CD4-positive, alpha-beta T cell treated with Interleukin-4 for 1 hour (primary cell): Measurements from ENCODE around the gene PTH2.
A peak's percentile ranks its signal among the peaks of the same experiment; 100 is the strongest.

ENCODE experiments used
- DNase-seq, 2 donors: peaks; one replicate each; pipeline ENCODE4 v3.0.0-alpha.2; 2020 to 2022

The PTH2 gene

DNA sequence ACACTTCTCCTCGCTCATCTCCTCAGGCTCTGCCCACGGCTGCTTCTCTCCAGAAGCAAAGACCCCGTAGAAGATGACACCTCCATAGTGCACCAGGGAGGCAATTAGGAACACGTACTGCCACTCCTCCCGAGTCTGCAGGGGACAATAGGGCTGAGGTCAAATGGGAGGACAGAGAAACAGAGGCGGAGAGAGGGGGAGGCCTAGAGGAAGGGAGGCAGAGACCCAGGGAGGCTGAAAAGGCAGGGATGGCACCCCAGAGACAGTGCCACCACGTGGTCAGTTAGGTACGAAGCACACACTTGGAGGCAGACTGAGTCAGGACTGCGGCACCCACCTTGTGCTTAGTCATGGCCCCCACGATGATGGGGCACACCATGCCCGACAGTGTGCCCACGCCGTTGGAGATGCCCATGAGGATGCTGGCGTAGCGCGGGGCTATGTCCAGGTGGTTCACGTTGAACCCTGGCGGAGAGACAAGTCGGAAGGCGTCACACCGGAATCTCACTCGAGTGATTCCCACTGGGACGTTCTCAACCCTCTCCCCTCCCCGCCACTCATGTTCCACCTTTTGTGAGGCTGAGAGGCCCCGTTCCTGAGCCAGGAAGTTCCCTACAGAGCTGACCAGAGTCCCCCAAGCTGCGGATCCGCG lies 7.6 kb upstream of the PTH2 start:
- peak in 1 of 2 donors; percentile 24 for DNase-seq

DNA sequence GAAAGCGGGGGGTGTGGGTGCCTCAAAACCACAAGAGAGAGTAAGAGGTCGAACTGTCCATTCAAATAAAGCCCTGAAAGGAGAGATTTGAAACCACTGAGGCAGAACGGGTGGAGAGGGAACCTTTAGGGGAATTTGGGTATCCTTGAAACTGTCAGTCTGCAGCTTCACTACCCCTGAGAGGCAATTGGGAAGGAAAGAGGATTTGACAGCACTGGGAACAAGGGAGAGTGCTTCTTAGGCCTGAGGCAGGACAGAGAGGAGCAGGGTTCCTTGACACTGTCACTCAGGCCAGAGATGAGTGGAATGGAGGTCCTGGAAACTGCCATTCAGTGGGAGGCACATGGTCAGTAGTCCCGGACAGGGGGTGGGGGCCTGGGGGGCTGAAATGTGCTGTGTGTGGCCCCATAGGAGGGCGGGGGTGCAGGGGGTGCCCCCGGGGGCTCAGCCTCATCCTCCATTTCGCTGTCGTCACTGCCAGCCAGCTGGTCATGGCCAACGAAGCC lies 7.0 kb upstream of the PTH2 start:
- no peak for DNase-seq

- DNase-seq, result no peak
Measured at GRCh38 chr19:49428547-49429451, 5.6 kb upstream of the PTH2 start.

DNA sequence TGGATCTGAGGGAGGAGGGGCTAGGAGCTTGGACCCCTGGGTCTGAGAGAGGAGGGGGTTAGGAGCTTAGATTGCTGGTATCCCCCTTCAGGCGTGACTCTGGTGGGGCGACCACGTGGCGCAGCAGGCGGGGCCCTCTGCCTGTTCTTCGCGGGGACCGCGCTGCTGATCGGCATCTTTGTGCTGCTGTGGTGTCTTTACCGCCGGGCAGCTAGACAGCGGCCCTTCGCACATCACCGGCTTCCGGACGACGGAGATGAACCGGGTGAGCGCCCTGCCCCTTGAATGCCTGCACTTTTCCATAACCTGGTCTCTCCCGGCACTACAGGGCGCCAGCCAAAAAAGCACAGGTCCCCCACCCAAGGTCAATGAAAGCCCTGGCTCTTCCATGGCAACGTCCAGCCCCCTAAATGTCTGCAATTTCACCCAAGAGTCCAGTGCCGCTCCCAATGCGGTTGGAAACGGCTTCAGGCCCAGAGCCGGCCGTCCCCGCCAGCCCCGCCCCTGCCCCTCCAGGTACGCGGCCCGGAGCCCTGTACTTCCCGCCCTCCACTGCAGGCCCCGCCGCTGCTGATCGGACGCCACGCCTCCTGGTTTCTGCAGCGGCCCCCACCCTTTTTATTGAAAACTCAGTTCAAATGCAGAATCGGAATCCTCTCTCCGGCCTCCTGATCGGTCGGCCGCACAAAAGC lies 4.8 kb upstream of the PTH2 start:
- no peak for DNase-seq

- no peak for DNase-seq
Measured at GRCh38 chr19:49427339-49427738, 4.1 kb upstream of the PTH2 start.

DNA sequence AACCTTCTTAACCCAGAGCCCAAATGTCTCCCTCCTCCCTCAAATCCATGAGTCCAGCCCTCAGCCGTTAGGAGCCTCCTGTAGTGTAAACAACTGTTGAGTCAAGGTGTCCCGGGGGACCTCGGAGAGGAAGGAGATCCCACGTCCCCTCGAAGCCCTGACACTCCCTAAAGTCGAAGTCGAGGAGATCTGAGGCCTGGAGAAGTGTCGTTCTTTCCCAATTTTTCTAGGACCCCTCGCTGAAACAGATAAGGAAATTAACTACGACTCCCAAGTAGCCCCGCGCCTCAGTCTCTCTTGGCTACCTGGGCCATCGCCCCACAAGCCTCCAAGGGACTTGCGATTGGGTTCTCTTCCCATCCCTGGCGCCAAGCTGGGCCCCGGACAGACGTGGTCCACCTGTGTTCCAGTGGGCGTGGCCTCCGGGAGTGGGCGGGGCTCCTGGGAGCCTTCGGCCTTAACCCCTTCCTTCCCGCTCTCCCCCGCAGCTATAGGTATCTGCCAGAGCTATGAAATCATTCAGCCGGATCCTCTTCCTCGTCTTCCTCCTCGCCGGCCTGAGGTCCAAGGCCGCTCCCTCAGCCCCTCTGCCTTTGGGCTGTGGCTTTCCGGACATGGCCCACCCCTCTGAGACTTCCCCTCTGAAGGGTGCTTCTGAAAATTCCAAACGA lies 2.8 kb upstream of the PTH2 start:
- no peak for DNase-seq

- DNase-seq, result no peak
Measured at GRCh38 chr19:49425178-49425577, 1.9 kb upstream of the PTH2 start, which contains the start of gene GFY. Gene GFY (plus strand): TSS chr19:49425388. CDS start chr19:49426431, 1,043 bp downstream.

DNA sequence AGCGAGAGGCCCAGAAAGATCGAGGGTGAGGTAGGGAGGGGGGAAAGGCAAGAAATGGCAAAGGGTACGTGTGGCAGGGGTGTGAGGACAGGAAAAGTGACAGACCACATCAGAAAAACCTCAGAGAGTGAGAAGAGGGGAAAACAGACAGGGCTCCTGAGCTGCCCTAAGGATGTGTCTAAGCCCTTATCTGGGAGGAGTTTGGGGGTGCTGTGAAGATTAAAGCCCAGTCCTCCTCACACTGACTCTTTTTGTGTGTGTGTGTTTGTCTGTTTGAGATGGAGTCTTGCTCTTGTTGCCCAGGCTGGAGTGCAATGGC lies 703 bp upstream of the PTH2 start:
- DNase-seq, result peak in 1 of 2 donors; percentile 58

DNA sequence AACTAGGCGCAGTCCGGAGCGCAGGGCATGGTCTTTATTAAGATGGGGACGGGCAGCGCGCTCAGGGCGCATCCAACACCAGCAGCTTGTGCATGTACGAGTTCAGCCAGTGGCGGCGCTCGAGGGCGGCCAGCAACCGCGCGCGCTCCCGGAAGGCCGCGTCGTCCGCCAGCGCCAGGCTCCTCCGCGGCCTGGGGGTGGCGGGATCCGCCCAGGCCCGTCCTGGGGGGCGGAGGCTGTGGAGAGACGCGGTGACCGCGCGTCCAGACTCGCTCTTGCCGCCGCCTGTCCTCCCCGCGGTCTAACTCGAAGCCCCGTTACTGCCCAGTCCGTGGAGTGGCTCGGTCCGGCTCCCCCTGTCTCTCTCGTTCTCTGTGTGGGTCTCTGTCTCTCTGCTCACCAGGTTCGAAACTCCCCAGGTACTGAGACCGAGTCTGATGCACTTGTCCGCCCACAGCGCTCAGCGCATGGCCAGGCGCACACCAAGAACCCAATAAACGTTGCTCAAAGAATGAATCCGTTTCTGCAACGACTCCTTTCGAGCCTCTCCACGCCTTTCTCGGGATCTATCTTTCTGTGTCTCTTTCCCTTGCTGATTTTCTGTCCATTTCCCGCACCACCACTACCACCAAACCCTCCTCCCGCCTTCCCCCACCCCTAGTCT lies 702 bp downstream of the PTH2 start:
- DNase-seq, result peak; percentile 37 to 55

GRCh38 chr19:49421878-49422202 lies 1.4 kb downstream of the PTH2 start:
- no peak for DNase-seq

DNA sequence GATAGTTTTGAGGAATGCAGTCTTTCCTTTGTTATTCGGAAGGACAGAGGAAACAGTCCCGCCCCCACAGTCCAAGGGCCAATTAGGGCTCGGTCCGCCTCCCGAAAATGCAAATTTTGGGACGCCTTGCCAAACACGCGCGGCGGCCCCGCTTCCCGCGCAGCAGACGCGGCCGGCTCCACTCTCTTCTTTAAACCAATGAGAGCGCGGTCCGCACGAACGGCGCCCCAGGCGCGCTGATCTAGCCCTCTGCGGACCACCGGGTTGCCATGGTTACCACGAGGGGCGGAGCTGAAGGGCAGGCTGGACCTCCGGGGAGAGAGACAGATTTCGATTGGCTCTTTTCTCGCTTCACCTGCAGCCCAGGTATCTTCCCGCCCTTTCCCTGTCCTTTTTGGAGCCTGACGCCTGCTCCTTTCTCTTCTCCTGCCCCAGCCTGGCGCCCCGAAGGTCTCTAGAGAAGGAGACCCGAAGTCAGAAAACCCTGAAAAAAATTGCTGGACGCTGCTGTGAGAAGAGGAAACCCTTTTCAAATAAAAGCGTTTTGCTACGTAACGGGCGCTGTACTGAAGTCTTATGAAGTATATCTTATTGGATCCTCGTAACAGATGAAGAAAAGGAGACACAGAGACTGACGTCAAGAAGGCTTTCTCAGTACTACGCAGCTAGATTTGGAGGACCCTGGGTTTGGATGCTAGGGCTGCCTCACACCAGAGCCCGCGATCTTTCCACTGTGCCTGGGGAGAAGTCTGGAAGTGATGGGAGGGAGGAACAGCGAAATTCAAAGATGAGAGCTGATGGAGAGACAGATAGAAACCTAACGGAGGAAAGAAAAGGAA lies 2.0 kb downstream of the PTH2 start:
- DNase-seq, result peak; percentile 41 to 48

GRCh38 chr19:49420227-49420626 lies 3.0 kb downstream of the PTH2 start:
- no peak for DNase-seq

DNA sequence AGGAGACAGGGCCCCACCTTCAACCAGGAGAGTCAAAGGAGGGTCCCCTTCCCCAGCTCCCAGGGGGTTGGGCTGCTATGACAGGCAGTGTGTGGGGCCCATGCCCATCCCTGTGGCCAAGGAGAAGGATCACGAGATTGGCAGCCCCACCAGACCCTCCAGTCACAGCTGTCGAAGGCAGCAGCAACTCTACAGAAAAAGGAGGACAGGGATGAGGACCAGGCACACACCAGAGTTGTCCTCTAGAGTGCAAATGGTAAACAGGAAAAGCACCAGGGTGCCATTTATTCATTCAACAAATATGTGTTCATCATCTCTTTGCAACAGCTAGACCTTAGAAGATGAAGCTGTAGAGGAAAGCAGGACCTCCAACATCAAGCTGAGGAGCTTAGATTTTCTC lies 4.1 kb downstream of the PTH2 start:
- DNase-seq, result no peak

GRCh38 chr19:49418511-49418910 lies 4.7 kb downstream of the PTH2 start:
- no peak for DNase-seq

DNA sequence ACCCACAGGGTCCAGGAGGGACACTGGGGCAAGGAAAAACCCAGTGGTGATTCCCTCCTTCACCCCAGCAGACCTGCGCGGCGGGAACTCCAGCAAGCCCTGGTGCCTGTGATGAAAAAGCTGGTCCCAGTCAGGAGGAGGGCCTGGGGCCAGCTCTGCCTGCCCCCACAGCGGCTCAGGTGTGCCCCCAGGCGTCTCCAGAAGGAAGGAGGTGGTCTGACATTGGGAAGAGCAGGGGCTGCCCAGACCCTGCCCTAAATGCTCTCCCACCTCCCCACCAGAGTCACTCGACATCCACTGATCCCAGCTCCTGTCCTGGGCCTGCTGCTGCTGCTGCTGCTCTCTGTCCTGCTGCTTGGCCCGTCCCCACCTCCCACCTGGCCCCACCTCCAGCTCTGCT lies 6.2 kb downstream of the PTH2 start:
- no peak for DNase-seq

DNA sequence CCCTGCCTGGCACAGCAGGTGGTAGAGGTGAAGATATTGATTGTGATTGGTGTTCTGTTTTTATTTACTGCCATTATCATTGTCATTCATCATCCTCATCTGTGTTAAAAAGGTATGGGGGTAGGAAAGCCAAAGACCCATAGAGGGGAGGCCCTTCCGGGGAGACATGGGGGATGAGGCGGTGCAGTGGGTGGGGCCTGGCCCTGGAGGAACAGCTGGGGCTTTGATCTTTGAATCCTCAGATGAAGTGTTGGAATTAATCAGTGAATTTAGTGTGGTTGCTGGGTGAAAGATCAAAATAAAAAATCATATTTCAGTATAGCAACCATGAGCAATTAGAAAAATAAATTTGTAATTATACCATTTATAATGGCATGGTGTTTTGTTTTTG lies 7.4 kb downstream of the PTH2 start:
- no peak for DNase-seq

DNA sequence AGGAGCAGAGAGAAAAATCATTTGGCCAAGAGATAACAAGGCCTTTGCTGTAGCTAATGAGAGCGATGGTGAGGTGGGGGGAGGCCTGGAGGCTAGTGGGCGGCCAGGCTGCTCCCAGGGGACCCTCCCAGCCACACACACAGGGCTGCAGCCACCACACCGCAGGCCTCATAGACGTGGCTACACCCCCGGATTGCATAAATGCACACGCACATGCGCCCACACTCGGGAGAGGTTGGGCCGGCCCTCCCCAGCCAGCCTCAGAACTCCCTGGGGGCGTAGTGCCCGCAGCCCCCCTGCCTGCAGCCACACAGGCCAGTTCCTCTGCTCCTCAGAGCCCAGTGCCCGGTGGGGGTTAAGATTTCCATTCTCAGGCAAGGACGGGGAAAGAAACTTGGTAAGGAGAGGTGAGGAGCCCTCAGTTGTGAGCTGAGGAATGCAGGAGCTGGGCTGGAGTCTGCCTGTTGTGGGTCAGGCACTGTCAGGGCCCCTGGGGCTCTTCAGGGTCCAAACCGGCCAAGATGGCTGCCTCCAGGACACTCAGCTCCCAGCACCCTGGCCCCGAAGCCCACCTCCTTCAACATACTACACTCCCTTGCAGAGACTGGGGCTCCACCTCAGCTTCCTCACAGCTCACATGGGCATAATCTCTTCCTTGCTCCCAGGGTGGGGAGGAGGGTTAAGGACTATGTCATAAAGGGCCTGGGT lies 8.0 kb downstream of the PTH2 start:
- DNase-seq, result no peak

DNA sequence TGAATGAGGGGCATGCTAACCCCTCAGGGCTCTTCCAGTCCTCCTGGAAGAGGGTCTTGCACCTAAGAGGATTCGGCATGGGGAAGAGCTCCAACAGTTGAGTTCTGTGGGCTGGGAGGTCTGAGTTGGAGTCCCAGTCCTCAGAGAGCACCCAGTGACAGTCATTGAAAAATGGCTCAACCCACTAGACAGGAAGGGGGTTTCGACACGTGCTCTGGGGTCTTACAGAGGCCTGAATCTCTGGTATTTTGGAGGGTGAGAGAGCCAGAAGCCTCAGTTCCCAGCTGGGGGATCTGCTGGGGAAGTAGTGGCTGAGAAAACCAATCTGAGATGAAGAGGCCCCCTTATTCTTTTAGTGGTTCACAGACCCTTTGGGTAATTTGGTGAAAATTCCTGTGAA lies 9.0 kb downstream of the PTH2 start:
- DNase-seq, result no peak

DNA sequence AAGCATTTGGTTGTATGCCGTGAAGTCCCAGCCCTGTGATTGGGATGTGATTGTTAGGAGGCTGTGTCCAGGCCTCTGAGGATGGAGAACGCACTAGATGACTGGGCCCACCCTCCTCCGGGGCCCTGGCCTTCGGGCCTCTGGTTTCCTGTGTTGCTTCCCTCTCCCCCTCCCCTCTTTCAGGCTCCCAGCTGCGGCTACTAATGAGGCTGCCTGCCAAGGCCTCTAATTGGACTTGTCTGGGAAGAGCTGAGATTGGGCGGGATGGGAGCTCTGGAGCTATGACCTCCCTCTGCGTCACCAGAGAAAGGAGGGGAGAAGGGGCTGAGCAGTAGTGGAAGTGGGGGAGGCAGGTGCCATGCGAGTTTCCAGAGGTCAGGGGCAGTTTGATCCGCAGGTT lies 9.9 kb downstream of the PTH2 start:
- DNase-seq, result no peak

GRCh38 chr19:49411681-49412326 lies 11.4 kb downstream of the PTH2 start:
- no peak for DNase-seq
